Ramos (cell line): ENCODE results near the gene CLC.
"Not testable (repeated sequence)": the region's sequence is repeated elsewhere in the genome, so short reads cannot be mapped to it uniquely, and the experiment has no call there.

ENCODE experiments used
- in situ Hi-C: fragments of 300-500 bp; cut with MboI; formaldehyde crosslinking; loops from one replicate; pipeline ENCODE4 v1.14.3; 2022; ENCODE audit warnings: low sequenced_read_pairs; ENCODE audit not compliant: unreplicated experiment

Gene CLC

DNA sequence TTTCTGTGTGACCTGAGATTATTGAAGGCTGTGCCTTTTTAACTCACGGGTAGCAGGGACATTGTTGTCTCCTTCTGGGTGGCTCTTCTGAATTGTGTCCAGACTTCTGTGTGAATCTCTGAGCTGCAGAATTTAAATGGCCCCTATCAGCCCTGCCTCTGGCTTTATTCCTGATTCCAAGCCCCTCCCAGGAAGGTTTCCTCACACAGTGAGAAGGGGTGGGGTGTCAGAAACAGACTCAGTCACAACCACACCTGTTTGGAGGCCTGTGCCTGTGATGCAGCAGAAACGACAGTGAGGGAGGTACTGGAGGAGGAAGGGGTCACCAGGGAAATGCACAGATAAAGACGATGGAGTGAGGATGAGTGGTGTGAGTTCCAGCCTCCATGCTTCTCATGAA, at the start of gene CLC:
Gene CLC, minus strand, starts transcription at position 139 of the 400 bp plus-strand sequence. Its CDS starts 77 bp downstream, at position 62.
- in situ Hi-C loops, result no loop called here

DNA sequence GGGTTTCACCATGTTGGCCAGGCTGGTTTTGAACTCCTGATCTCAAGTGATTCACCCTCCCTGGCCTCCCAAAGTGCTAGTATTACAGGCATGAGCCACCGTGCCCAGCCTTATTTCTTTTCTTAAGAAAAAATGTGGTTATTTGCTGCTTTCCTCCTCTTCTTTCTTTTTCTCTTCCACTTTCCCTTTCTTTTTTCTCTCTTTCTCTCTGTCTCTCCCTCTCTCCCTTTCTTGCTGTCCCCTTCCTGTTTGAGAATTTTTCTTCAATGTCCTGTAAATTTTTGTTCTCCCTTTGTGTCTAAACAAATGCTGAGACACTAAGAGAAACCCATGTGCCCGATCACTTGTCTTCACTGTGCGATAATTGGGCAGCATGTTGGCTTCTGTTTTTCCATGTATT, 43.1 kb upstream of the CLC start:
- in situ Hi-C loops, result no loop called here

DNA sequence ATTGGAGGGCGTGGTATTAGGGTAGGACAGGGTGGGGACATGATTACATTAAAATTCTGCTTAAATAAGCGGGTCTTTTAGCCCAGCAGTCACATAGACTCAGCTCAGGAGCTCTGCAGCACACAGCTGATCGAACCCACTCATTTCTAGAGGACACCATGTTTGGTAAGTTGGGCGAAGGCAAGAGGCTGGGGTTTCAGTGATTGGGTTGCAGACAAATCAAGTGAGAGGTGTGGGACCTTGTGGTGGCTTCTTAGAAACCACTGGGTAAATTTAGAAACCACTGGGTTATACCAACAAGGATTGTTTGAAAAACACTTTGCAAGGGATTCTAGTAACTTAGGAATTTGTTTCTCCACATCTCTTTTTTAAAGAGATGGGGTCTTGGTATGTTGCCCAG, 40.9 kb upstream of the CLC start, which contains the start of gene LEUTX:
Gene LEUTX, plus strand, starts transcription at position 92 of the 400 bp plus-strand sequence. Its CDS starts 67 bp downstream, at position 159.
- in situ Hi-C loops, result no loop called here

DNA sequence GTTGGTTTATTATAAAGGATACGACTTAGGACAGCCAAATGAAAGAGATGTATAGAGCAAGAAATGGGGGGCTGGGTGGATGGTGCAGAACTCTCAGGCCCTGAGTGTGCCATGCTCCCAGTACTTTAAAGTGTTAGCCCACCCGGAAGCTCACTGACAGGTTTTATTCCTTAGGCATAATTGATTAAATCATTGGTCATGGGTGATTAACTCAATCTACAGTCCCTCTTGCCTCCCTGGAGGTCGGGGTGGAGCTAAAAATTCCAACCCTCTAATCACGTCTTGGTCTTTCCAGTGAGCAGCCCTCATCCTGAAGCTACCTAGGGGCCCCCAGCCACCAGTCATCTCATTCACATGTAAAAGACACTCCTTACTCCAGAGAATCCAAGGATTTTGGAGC, 31.0 kb upstream of the CLC start:
- in situ Hi-C loops, result no loop called here

DNA sequence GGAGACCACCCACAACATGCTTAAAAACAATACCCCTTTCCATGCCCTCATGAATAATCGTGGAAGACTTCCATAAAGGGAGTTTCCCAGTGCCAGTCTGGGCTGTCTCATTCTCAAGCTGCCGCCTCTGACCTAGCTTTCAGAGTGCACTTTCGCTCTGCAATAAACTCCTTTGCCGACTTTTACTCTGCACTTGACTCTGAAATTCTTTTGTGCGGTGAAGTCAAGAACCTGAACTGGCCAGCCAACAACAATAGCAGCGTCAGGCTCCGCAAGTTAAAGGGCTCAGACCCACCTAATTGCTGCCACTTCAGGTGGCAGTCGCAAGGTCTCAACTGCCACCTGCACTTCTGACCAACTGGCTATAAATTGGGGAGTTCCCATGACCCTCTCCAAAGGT, 30.5 kb upstream of the CLC start:
- in situ Hi-C loops, result no loop called here

DNA sequence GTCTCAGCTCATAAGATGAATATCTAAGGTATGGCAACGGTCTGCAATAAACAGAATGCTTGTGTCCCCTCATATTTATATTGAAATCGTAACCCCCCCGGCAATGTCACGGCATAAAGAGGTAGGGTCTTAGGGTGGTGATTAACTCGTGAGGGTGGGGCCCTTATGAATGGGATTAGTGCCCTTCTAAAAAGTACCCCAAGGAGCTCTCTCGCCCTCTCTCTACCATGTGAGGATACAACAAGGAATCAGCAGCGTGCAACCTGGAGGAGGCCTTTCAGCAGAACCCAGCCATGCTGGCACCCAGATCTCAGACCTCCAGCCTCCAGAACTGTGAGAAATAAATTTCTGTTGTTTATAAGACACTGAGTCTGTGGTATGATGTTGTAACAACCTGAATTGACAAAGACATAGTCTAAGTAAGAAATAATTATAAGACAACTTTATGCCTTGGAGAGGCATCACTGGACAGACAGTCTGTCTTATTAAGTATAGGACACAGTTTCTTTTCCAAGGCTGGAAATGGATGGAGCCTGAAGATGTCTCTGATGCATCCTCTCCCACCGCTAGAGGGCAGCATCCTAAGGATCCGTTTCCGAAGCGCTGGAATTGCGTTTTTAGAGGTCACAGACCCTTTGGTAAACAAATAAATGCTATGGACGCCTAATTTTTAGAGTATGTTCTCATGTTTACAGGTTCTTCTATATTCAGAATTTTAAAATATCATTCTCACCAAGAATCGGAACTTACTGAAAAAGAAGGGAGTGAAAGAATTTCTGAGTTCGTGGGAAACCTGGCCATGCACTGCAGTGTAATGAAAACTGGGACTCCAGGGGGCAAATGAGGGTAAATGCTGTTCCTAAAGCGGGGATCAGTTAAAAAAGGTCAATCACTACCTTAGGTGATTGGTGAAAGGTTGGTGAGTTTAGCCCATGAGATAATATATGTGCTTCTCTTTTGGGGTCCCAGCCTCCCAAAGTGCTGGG, 27.6 kb upstream of the CLC start:
- in situ Hi-C loops, result no loop called here

DNA sequence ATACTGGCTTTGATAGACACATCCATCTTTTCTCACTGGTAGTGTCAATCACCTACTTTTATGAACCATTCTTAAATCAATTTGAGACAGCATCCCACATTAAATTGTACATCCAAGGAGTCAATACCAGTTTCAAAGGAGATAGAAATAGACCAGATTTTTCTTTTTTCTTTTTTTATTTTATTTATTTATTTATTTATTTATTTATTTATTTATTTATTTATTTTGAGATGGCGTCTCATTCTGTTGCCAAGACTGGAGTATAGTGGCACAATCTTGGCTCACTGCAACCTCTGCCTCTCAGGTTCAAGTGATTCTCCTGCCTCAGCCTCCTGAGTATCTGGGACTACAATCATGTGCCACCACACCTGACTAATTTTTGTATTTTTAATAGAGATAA, 24.0 kb upstream of the CLC start:
- in situ Hi-C loops, result not testable (repeated sequence)

DNA sequence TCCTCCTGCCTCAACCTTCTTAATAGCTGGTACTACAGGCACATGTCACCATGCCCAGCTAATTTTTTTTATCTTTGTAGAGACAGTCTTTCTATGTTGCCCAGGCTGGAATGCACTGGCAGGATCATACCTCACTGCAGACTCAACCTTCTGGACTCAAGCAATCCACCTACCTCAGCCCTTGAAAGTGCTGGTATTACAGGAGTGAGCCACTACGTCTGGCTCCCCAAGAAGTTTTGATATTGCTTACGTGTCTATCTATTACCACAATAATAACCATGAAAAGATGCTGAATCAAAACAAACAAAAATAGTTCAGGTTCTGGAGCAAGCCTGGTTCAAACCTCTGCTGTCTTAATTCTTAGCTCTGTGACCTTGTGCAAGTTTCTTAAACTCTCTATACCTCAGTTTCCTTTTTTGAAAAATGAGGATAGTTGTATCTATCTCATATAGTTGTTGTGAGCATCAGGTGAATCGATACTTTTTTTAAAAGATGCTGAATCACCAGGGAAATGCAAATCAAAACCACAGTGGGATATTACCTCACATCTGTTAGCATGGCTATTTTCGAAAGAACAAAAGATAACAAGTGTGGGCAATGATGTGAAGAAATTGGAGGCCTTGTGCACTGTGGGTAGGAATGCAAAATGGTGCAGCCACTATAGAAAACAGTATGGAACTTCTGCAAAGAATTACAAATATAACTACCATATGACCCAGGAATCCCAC, 21.8 kb upstream of the CLC start:
- in situ Hi-C loops, result no loop called here

DNA sequence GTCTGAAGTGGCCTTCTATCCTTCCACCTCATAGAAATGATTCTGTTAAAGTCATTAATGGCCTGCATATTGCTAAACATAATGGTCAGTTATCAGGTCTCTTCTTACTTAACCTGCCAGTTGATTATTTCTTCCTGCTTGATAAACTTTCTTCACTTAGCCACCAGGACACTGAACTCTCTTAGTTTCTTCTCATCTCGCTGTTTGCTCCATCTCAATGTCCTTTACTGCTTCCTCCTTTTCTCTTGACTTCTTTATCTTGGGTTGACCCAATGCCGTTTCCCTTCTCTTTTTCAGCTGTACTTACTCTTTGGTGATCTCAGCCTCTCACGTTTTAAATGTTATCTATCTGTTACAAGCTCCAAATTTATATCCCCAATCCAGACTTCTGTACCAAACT, 17.1 kb upstream of the CLC start:
- in situ Hi-C loops, result no loop called here

DNA sequence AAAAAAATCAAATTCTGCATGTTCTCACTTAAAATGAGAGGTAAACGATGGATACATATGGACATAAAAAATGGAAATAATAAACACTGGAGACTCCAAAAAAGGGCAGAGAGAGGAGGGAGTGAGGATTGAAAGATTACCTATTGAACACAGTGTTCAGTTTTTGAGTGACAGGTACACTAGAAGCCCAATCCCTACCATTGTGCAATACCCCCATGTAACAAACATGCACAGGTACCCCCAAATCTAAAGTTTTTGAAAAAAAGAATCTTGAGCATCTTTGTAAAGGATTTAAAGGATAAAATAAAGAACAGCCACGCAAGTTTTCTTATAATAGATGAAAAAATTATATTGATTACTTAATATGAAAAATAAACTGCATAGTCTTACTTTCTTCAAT, 16.7 kb upstream of the CLC start:
- in situ Hi-C loops, result no loop called here

DNA sequence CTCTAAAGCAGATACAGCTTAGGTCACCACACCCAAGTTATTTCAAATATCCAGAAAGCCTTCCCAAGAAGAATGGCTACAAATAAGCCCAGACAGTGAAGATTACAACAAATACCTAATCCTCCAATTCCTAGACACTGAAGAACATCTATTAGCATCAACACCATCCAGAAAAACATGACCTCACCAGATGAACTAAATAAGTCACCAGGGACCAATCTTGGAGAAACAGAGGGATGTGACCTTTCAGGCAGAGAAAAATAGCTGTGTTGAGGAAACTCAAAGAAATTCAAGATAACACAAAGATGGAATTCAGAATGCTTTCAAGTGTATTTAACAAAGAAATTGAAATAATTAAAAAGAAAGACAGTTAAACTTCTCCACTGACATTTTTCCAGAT, 15.0 kb upstream of the CLC start:
- in situ Hi-C loops, result no loop called here

DNA sequence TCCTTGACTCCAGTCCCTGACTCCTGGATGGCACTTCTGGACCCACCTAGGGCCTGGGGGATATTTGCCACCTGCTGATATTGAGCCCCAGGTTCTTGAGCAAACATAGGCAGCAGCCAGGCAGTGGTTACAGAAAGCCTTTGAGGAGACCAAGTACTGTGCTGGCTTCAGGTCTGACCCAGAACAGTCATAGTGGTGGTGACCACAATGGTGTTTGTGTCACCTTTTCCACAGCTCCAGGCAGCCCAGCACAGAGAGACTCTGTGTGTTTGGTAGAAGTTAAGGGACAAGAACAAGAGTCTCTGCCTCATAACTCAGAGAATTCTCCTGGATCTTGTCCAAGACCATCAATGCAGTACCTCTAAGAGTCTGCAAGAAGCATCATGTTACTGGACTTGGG, 14.6 kb upstream of the CLC start:
- in situ Hi-C loops, result no loop called here

DNA sequence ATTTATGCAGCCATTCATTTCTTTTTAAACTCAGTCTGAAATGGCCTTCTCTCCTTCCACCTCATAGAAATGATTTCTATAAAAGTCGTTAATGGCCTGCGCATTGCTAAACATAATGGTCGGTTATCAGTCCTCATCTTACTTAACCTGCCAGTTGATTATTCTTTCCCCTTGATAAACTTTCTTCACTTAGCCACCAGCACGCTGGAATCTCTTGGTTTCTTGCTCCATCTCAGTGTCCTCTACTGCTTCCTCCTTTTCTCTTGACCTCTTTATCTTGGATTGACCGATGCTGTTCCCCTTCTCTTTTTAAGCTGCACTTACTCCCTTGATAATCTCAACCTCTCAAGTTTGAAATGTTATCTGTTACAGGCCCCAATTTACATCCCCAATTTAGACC, 12.2 kb upstream of the CLC start:
- in situ Hi-C loops, result no loop called here

DNA sequence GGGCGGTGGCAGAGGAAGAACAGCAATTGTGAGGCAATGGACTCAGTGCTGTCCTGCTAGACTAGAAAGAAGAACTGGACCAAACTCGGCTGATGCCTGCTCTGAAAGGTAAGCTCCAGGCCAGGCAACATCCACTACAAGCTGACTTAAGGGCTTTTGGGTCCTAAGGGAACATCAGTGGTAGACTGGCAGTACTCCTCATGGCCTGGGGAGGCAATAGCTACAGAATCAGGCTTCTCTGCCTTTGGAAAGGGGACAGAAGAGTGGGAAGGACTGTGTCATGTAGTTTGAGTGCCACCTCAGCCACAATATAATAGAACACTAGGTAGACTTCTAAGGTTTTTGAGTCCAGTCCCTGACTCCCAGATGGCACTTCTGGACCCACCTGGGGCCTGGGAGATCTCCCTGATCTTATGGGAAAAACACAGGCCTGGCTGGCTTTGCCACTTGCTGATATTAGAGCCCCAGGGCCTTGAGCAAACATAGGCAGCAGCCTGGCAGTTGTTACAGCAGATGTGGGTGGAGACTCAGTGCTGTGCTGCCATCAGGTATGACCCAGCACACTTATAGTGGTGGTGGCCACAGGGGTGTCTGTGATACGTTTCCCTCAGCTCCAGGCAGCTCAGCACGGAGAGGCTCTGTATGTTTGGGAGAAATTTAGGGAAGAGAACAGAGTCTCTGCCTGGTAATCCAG, 9.2 kb upstream of the CLC start:
- in situ Hi-C loops, result no loop called here

DNA sequence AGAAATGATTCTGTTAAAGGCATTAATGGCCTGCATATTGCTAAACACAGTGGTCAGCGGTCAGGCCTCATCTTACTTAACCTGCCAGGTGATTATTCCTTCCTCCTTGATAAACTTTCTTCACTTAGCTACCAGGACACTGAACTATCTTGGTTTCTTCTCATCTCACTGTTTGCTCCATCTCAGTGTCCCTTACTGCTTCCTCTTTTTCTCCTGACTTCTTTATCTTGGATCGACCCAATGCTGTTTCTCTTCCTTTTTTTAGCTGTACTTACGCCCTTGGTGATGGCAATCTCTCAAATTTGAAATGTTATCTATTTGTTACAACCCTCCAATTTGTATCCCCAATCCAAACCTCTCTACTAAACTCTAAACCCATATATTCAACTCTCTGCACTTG, 7.8 kb upstream of the CLC start:
- in situ Hi-C loops, result no loop called here

DNA sequence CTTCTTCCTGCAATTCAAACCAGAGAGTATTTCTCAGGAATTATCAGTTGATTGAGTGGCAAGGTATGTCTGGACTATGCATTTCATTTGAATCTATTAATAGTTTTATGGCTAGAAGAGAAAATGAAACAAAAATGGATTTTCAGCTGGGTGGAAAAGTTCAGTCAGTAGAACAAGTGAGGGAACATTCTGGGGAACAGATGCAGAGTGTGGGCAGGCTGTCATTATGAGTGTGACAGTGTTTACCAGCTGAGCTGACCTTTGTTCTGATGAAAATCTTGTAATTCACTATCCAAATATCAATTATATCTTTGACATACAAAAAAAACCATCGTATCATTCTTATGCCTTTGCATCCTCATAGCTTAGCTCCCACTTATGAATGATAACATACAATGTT, 2.6 kb upstream of the CLC start:
- in situ Hi-C loops, result no loop called here

DNA sequence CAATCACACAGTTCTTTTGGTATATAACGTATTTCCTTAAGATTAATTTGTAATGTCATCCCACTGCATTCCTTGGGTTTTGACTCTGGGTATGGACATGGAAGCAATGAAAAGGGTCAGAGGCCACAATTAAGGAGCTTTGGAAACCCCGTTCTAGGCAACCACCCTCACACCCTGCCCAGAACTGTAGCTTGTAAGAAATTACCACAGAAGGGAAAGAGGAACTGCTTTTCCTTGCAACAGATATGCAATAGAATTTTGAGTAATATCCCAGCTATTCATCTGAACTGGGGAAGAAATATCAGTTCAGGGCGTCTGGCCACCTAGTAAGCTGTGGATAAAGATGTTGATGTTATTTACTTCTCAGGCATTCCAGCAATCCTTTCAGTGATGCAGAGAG, 985 bp upstream of the CLC start:
- in situ Hi-C loops, result no loop called here

DNA sequence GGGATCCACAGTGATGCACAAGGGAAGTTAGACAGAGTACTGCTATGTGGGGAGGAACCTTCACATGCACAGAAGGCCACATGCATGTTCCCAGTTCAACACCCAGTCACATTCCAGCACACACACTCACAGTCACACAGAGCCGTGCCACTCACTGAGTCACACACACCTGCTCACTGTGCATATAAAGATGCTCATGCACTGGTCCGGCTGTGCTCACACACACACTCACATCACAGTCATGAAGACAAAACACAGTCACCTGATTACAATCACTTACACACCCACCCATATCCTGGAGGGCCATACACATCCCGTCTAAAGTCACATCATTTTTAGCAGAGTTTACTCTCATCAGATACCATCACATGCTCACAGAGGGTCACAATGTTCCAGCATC, 478 bp downstream of the CLC start:
- in situ Hi-C loops, result no loop called here

DNA sequence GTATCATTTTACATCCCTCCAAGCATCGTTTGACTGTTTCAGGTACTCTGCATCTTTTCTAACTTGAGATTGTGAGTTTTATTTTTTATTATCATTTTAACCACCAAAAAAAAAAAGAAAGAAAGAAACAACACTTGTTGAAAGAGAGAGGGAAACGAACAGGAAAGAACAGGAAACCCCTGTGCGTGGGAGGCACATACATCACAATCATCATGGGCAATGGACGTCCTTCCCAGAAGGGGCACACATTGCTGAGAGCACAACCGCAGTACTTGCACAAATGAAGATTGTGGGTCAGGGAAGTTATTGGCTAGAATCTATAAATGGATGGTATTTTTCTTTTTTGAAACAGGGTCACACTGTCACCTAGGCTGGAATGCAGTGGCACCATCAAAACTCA, 1.7 kb downstream of the CLC start:
- in situ Hi-C loops, result no loop called here

DNA sequence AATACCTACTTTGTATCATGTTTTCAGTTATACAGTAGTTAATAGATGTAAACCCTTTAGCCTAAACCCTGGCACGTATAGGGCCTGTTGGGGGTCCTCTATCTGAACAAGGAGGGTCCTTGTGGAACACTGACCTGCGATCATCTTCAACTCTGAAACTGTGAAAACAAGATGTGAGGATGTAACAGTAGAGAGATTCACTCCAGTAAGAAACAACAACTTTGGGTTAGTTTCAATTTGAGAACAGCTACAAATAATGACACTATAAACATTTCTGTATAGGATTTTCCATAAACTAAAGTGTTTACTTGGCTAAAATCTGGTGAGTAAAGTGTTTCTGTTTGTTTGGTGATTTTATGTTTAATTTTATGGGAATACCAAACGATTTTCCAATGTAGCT, 2.1 kb downstream of the CLC start:
- in situ Hi-C loops, result no loop called here

DNA sequence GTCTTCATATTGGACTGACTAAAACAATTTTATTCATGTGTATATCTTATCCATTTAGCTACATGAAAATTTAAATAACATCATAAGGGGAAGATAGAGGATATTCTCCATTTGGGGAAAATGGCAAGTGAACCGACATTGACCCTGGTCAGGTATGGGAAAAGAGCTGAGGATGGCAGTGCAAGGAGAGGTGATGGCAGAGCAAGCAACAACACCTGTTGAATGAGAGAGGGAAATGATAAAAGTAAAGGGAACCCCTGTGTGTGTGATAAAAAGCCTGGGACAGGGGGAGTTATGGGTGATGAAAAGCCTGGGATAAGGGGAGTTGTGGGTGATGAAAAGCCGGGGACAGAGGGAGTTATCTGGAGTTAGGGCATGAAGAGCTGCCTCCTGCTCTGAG, 4.0 kb downstream of the CLC start:
- in situ Hi-C loops, result no loop called here
